ENCODE data around the gene PIAS1. TPM values are rescaled to one million over a fixed set of nuclear protein-coding genes. Genes with fewer than 3 reads are reported as not detected.

The PIAS1 gene
- total and polyA plus RNA-seq, 2 donors (not counting 3 experiments of a cell fraction or from before 2014, with no cell fraction given): 23.7 to 24.2 TPM

GRCh38 chr15:68042156-68042854, 11.8 kb upstream of the PIAS1 start:
- intact Hi-C loops (cut with micrococcal nuclease) (no loop called here), dilution Hi-C loops (cut with MboI; ENCODE audit: extremely low pct_ligation_motif_present, low sequenced_read_pairs) (no loop called here)
- H3K4me3 ChIP-seq (replicated peaks in 1 of 3; ENCODE audit: insufficient read depth in 1 of 3, low read depth in 1 of 3, low read length in 3 of 3): no peak overlapping the region
- POLR2A ChIA-PET: no interaction called here
- H4K20me1 ChIP-seq (replicated peaks; ENCODE audit: control insufficient read depth, extremely low read depth, insufficient read depth, low read length): no peaks in the 10 kb centered on the region
- H3K4me2 ChIP-seq (ENCODE audit: insufficient read depth, low read length): no peak overlapping the region
- no TSS peak for BruUV-seq (replicated peaks)
- H3K27me3 ChIP-seq (ENCODE audit: control insufficient read depth in 2 of 2, insufficient read depth in 2 of 2, low read length in 2 of 2): peaks cover 2 to 11% of the 10 kb centered on the region in 2 experiments
- FAIRE-seq (no peak), DNase-seq (ENCODE audit: low read depth, low spot score) (no peak)
- no peaks in the 10 kb centered on the region for H3K9me3 ChIP-seq (replicated peaks; ENCODE audit: control insufficient read depth, insufficient read depth, low read length)
- no peaks in the 10 kb centered on the region for H3K79me2 ChIP-seq (ENCODE audit: control insufficient read depth, insufficient read depth, low read length)
- H3K36me3 ChIP-seq (ENCODE audit: control insufficient read depth in 2 of 2, extremely low read depth in 1 of 2, insufficient read depth in 2 of 2, low read length in 2 of 2): no peaks in the 10 kb centered on the region
- no peak overlapping the region for H3K9ac ChIP-seq (replicated peaks; ENCODE audit: extremely low read depth, insufficient read depth, low read length)
- no peak for TF ChIP-seq EZH2 (IDR thresholded peaks at IDR 0.05; ENCODE audit: borderline replicate concordance, low read depth, low read length, severe bottlenecking)
- TF ChIP-seq POLR2AphosphoS5 (IDR thresholded peaks at IDR 0.05; ENCODE audit: insufficient read depth, low read depth, low read length): no peak
- no peak for TF ChIP-seq GATA2 (IDR thresholded peaks at IDR 0.05; ENCODE audit: insufficient read depth, insufficient read length, low read depth, low read length)
- no peak for TF ChIP-seq CTCF (IDR thresholded peaks at IDR 0.05; ENCODE audit: extremely low read depth in 1 of 2, insufficient read depth in 1 of 2, low read depth in 1 of 2, low read length in 2 of 2)
- TF ChIP-seq JUN (IDR thresholded peaks at IDR 0.05; ENCODE audit: borderline replicate concordance, insufficient read depth, insufficient read length, low read depth): no peak
- TF ChIP-seq FOS (IDR thresholded peaks at IDR 0.05; ENCODE audit: borderline replicate concordance, insufficient read depth, low read length): no peak
- TF ChIP-seq POLR2A (IDR thresholded peaks at IDR 0.05; ENCODE audit: low read depth, low read length): no peak
- TF ChIP-seq MYC (IDR thresholded peaks at IDR 0.05; ENCODE audit: low read depth, low read length): no peak
- TF ChIP-seq MAX (IDR thresholded peaks at IDR 0.05; ENCODE audit: insufficient read depth, insufficient read length): no peak
- CTCF ChIA-PET: interaction anchor here (0.6 kb wide), 1 partner anchor 13 kb away, joined by 3 read pairs; no protein-coding TSS in a partner anchor
- no peaks in the 10 kb centered on the region for H3K4me1 ChIP-seq (ENCODE audit: control insufficient read depth, extremely low read depth, insufficient read depth, low read length)
- no peak overlapping the region for H2AFZ ChIP-seq (ENCODE audit: low read depth, low read length)
- H3K27ac ChIP-seq (ENCODE audit: insufficient read depth, low read depth, low read length): no peak overlapping the region
- no peaks in the 10 kb centered on the region for H3K9me1 ChIP-seq (replicated peaks; ENCODE audit: control insufficient read depth, extremely low read depth, insufficient read depth, low read length)

All from endothelial cell of umbilical vein (primary cell).